Measurements from ENCODE around the gene KIF7.

GRCh38 chr15:89695198-89695597, 39.9 kb upstream of the KIF7 start:
- TF ChIP-seq POLR2AphosphoS5 (IDR thresholded peaks at IDR 0.05) (no peak), SMC3 (conservative IDR thresholded peaks at IDR 0.05; ENCODE audit: poor library complexity) (no peak)
